ENCODE data around the gene CDK17.

- TF ChIP-seq MAX (IDR thresholded peaks at IDR 0.05) (no peak), ZBTB7A (IDR thresholded peaks at IDR 0.05; ENCODE audit: low read depth) (no peak)
Observed at GRCh38 chr12:96350982-96351381, 49.3 kb downstream of the CDK17 start.
